ENCODE results near the gene SERPINH1. TPM values are rescaled to one million over a fixed set of nuclear protein-coding genes. Genes with fewer than 3 reads are reported as not detected.

Gene SERPINH1
- total RNA-seq, 1 donor from 2014 or later: 21.6 TPM

DNA sequence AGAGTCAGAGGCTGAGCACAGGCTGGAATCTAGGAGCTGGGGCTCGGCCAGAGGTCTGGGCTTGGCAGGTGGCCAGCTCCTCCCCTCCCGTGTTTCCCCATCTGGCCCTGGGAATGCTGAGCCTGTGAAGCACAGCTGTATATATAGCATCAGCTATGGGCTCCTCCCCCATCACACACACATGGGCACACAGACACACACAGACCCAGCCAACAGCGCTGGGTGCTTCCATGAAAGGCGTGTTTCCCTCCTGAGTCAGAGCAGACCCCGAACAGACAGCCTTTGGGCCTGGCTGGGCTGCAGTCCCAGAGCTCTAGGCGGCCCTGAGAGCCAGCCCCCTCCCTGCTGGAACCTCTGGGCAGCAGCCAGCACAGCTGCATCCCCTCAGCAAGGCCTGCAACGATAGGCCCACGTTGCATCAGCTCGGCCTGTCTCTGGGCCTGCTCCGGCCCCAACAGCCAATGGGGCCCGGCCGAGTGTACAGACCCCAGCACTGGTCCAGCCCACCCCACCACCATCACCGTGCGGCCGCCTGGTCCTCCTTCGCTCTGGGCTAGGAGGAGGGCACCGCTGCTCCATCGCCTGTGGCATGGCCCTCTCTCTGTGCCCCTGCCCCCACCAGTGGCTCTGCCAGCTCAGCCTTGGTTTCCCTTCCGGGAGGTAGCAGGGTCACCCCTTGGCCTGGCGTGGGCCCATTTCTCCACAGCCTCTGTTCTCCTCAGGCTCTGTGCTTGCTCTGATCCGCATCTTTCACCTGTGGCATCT lies 7.6 kb upstream of the SERPINH1 start:
- peak; percentile 64 for ATAC-seq
- DNase-seq (ENCODE audit: low spot score): peak; percentile 58

DNA sequence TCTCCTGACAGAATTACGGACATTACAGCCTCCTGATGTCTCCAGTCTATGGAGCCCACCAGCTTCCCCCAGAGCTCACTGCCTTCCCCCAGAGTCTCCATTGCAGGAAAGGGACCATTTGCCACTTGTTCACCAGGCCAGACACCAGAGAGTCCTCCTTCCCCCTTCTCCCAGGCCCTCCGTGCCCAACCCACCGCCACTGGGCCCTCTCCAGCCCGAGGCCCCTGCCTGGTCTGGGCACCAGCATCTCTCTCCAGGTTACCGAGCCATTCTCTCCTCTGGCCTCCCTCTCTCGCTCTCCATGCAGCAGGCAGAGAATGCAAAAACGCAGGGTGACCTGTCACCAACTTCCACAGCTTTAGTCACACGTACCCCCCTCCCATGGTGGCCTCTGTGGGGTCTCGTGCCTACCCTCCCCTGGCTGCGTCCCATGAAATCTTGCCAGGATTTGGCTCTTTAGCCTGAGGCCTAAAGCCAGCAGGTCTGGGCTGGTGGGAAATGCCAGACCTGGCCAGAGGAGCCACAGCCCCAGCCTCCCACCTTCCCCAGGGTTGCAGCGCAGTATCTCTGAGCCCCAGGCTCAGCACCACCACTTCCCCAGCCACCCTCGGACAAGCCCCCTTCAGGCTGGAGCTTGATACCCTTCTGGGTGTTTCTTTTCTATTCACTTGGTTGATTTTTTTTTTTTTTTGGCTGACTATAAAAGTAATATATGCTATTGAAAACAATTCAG lies 6.8 kb upstream of the SERPINH1 start:
- ATAC-seq (no peak), DNase-seq (ENCODE audit: low spot score) (no peak)

DNA sequence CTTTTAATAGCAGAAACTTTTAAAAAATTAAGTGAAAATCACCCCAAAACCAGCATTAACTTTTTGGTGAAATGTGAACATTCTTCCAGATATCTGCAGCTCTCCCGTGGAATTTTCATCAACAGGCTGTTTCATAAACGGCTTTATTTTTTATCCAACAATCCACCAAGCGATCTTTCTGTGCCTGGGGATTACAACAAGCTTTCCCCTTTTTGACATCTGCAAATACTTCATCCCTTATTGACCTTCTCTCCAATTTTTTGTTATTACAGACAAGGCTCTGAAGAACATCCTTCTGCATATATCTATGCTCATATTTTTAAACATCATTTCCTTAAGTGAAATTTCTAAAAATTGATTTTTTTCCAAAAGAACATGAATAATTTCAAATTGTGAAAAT lies 5.8 kb upstream of the SERPINH1 start:
- ATAC-seq: no peak
- no peak for DNase-seq (ENCODE audit: low spot score)

GRCh38 chr11:75557666-75558494 lies 4.2 kb upstream of the SERPINH1 start:
- DNase-seq (ENCODE audit: low spot score) (no peak), ATAC-seq (no peak)

DNA sequence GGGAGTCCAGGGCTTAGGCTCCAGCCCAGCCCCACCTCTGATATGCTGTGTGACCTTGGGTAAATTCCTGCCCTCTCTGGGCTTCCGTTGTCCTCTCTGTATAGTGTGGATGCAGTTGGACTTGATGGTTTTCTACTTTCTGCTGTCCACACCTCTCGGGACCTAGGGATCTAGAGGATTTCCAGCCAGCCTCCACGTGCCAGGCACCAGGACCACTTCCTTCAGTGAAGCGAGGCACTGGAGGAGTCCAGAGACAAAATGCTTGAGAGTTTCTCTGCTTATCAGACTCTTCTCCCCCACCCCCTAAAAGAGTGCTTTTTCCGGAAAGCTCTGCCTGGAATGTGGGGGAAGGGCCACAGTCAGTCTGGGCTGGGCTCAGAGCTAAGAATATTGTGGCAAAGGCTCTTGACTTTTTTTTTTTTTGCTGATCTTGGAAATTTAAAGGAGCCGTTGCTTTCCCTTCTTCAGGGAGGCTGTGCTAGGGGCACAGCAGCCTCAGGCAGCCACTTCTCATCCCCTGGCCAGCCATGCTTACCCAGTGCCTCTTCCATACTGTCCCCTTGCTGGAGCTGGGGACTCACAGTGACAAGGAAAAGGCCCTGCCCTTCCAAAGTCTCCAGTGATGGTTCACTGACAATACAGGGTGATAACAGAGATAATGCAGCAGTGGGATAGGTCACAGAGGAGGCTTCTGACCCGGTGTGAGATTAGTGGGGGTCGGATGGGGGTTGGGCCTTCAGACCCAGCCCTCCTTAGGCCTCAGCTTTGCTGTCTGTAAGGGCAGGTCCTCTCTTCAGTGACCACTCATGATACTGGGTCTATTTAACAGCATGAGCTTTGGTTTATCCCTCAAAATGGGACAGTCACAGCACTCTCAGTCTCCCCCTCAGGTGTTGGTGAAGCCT lies 2.9 kb upstream of the SERPINH1 start:
- ATAC-seq: no peak
- DNase-seq (ENCODE audit: low spot score): no peak

- ATAC-seq (no peak), DNase-seq (ENCODE audit: low spot score) (no peak)
Measured at GRCh38 chr11:75560644-75561043, 1.4 kb upstream of the SERPINH1 start.

DNA sequence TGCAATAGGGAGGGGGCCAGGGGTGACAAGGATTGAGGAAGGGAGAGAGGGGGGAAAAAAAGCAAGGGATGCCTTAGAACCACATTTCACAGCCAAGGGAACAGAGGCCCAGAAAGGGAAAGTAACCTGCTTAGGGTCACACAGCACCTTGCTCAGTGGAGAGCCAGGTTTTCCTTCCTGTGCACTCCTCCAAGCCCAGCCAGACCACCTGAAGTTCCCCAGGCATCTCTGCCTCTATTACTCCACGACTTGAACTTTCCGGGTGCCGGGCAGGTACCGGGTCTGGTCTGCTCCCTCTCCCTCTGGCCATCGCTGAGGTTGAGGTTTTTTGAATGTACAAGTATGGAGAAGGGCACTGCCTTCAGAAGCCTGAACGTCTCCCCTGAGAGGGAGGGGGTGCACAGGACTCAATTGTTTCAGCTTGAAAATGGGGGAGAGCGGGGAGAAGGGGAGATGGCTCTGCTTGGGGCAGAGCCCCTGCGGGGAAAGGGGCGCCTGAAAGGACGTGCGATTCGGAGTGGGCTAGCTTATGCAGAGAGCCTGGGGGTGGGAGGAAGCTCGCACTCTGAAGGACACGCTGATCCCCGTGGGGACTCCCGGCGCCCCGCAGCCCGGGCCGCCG lies 516 bp upstream of the SERPINH1 start:
- no peak for DNase-seq (ENCODE audit: low spot score)
- ATAC-seq: no peak

DNA sequence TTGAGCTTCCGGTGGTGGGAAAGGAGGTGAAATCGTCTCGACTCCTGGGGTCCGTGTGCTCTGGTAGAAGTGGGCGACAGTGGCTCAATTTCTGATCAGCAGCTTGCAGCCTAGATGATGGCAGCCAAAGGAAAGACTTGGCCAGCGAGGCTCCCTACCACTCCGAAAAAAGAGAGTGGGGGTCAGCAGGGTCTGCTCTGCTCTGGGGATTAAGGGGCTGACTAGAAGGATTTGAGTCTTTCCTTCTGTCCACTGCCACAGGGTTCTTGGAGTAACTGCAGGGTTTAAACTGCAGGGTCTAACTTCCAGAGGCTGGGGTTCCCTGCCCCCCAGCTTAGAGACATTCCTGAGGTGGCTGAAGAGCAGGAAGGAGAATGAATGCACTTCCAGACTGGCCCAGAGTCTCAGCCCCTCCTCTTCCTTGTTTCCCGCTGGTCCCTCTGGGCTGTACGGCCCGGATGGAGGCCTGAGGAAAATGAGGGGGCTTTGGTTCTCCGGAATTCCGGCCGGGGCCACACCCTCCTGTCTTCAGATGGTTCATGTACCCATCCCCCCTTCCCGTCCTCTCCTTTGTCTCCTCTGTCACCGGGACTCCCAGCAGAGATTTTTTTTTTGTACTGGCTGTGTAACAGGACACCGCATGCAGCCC lies 907 bp downstream of the SERPINH1 start:
- peak; percentile 1 for ATAC-seq

GRCh38 chr11:75563501-75563977 lies 1.5 kb downstream of the SERPINH1 start:
- DNase-seq (ENCODE audit: low spot score): no peak
- ATAC-seq: no peak

More for the DNA sequence above, 907 bp downstream of the SERPINH1 start:
- DNase-seq (ENCODE audit: low spot score): no peak

DNA sequence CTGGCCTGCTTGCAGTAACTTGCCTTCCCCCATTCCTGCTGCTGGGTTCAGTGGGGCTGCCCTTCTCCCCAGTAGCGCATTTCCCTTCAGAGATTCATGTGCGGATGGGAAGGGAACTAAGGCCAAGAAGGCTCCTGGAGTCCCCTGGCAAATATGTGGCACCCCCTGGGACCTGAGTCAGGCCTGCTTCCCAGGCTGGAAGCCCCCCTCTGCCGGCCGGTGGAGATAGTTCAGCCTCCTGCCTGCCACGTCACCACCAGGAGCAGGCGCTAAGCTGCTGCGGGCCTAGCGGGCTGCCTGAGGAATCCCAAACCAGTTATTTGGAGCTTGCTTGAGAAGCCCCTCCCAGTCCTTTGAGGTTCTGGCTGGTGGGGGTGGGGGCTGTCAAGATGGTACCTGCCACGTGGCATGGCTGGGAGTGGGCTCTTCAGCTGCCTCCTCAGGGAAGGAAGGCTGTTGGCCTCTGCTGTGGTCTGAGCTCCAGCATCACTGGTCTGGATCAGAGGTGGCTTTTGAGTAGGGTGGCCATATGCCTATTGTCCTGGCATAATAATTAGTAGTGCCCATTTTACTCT lies 2.0 kb downstream of the SERPINH1 start:
- ATAC-seq: no peak
- no peak for DNase-seq (ENCODE audit: low spot score)

- ATAC-seq (peak; percentile 19), DNase-seq (ENCODE audit: low spot score) (no peak)
Measured at GRCh38 chr11:75565221-75565814, 3.3 kb downstream of the SERPINH1 start.

DNA sequence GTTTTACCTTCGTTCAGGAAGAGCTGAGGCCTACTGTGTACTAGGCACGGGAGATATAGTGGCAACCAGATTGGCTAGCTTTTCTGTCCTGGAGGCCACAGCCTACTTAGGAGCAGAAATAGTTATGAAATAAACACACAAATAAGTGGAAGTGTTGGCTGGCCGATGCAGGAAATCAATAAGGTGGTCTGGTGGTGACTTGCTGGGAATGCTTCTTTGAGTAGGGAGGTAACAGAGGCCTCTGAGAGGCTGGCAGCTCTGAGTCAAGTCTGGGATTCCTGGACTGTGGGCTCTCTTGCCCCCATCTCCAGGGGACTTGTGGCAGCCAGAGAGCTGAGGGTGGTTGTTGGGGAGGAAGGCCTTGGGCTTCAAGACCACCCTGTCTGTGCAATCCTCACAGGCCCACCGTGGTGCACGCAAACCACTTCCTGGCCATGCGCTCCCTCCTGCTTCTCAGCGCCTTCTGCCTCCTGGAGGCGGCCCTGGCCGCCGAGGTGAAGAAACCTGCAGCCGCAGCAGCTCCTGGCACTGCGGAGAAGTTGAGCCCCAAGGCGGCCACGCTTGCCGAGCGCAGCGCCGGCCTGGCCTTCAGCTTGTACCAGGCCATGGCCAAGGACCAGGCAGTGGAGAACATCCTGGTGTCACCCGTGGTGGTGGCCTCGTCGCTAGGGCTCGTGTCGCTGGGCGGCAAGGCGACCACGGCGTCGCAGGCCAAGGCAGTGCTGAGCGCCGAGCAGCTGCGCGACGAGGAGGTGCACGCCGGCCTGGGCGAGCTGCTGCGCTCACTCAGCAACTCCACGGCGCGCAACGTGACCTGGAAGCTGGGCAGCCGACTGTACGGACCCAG lies 4.1 kb downstream of the SERPINH1 start:
- no peak for ATAC-seq
- no peak for DNase-seq (ENCODE audit: low spot score)

GRCh38 chr11:75566763-75567279 lies 4.8 kb downstream of the SERPINH1 start:
- ATAC-seq (no peak), DNase-seq (ENCODE audit: low spot score) (no peak)

GRCh38 chr11:75567971-75568370 lies 5.9 kb downstream of the SERPINH1 start:
- ATAC-seq: no peak
- no peak for DNase-seq (ENCODE audit: low spot score)

DNA sequence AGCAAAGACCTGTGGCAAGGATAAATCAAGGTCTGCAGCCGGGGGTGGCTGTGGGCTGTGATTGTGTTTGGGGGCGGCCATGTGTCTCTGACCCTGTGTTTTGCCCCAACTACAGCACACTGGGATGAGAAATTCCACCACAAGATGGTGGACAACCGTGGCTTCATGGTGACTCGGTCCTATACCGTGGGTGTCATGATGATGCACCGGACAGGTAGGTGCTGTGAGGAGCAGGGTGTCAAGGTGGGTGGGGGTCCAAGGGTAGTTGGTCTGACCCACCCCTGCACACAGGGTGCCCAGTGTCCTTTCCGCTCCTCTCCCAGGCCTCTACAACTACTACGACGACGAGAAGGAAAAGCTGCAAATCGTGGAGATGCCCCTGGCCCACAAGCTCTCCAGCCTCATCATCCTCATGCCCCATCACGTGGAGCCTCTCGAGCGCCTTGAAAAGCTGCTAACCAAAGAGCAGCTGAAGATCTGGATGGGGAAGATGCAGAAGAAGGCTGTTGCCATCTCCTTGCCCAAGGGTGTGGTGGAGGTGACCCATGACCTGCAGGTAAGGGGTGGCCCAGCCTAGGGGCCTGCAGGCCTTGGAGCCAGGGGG lies 6.7 kb downstream of the SERPINH1 start:
- DNase-seq (ENCODE audit: low spot score) (no peak), ATAC-seq (no peak)

- DNase-seq (ENCODE audit: low spot score): no peak
Measured at GRCh38 chr11:75570559-75571139, 8.6 kb downstream of the SERPINH1 start.

DNA sequence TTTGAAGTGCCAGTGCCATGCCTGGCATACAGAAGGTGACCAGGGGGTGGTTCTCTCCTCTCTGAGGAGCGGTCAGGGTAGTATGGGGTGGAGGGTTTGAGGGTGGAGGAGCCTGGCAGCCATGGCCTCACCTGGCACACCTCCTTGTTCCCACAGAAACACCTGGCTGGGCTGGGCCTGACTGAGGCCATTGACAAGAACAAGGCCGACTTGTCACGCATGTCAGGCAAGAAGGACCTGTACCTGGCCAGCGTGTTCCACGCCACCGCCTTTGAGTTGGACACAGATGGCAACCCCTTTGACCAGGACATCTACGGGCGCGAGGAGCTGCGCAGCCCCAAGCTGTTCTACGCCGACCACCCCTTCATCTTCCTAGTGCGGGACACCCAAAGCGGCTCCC lies 9.6 kb downstream of the SERPINH1 start:
- ATAC-seq (no peak), DNase-seq (ENCODE audit: low spot score) (no peak)

More at GRCh38 chr11:75570559-75571139, 8.6 kb downstream of the SERPINH1 start:
- ATAC-seq: no peak
